K562 (cell line): ENCODE measurements around the gene YWHAB. TPM values are rescaled to one million over a fixed set of nuclear protein-coding genes. Genes with fewer than 3 reads are reported as not detected.

Experiments
- ATAC-seq: fragments of 200-7000 bp; cut with Tn5 transposase; 3 replicates; pipeline ENCODE4 v1.9.1; 2020; ENCODE audit warnings: moderate library complexity
- BruUV-seq: library from RNA; stranded (reverse); fragments of 400-500 nt; replicated peaks from 2 replicates; lab custom pipeline; 2021; lab: Mats Ljungman, UMichigan
- CTCF ChIA-PET: fragments of 300-600 bp; formaldehyde crosslinking; extraction: SDS; loops from one replicate; lab custom pipeline; 2021; ENCODE audit warnings: low intra/inter-chr PET ratio; lab: Yijun Ruan, JAX
- POLR2A ChIA-PET: fragments of 300-600, 350-650 bp; sonication (Branson Sonifier 250); formaldehyde crosslinking; extraction: SDS; loops from one replicate; lab custom pipeline; 2021; ENCODE audit warnings: antibody characterized with exemption, inconsistent platforms; lab: Yijun Ruan, JAX
- DNase-seq, 4 experiments: peaks; one replicate each; pipeline versions ENCODE4 v3.0.0 to v3.0.0-alpha.2; 2011 to 2018; ENCODE audit warnings: low spot score in 3 of 4, mixed read lengths in 3 of 4; ENCODE audit errors: extremely low read depth in 1 of 4
- FAIRE-seq: peaks from 2 replicates; lab custom pipeline; 2011; peaks lifted over from hg19 to GRCh38; lab: Jason Lieb, UNC
- H2AFZ ChIP-seq: 2 replicates; pipeline ENCODE4 v1.6.0; 2011; ENCODE audit warnings: low read depth, low read length, control low read depth, inconsistent platforms
- H3K27ac ChIP-seq: fragments of 200-600 bp; 3 replicates; pipeline ENCODE4 v1.8.0; 2011; ENCODE audit warnings: low read depth, mild to moderate bottlenecking, control low read depth, inconsistent platforms, low read length, moderate library complexity, mixed read lengths; ENCODE audit errors: extremely low read depth
- H3K27me3 ChIP-seq, 2 experiments: fragments of 300-600 bp in 1 of 2; 2 replicates in 1 of 2; 3 replicates in 1 of 2; pipeline versions ENCODE4 v1.6.0 to v1.8.0; 2011; ENCODE audit warnings: inconsistent platforms in 2 of 2, low read length in 2 of 2, mild to moderate bottlenecking in 1 of 2, mixed read lengths in 1 of 2, moderate library complexity in 1 of 2; ENCODE audit not compliant: control insufficient read depth in 2 of 2, insufficient read depth in 2 of 2
- H3K36me3 ChIP-seq: fragments of 300-600 bp; 3 replicates; pipeline ENCODE4 v1.8.0; 2011; ENCODE audit warnings: mild to moderate bottlenecking, low read length, inconsistent platforms; ENCODE audit not compliant: control insufficient read depth, insufficient read depth
- H3K4me1 ChIP-seq, 2 experiments: fragments of 200-600 bp in 1 of 2; replicated peaks in 1 of 2; 2 replicates in 1 of 2; 3 replicates in 1 of 2; pipeline versions ENCODE4 v1.5.1 to v1.8.0; 2011; ENCODE audit warnings: inconsistent platforms in 2 of 2, low read length in 2 of 2, mild to moderate bottlenecking in 1 of 2, mixed read lengths in 1 of 2, moderate library complexity in 1 of 2; ENCODE audit not compliant: control insufficient read depth in 2 of 2, insufficient read depth in 2 of 2
- H3K4me2 ChIP-seq: 2 replicates; pipeline ENCODE4 v1.6.1; 2011; ENCODE audit warnings: low read length, control low read depth, inconsistent platforms, mixed read lengths; ENCODE audit not compliant: insufficient read depth
- H3K4me3 ChIP-seq: fragments of 200-600 bp; sonication (generic), shearing (Covaris generic); 2 replicates; pipeline ENCODE4 v1.5.1; 2016; ENCODE audit warnings: control low read depth, inconsistent platforms
- H3K79me2 ChIP-seq: fragments of 200-600 bp; 3 replicates; pipeline ENCODE4 v1.8.0; 2011; ENCODE audit warnings: low read length, inconsistent platforms; ENCODE audit not compliant: control insufficient read depth, insufficient read depth
- H3K9ac ChIP-seq, 2 experiments: 2 replicates each; pipeline versions ENCODE4 v1.6.0 to v1.6.1; 2011; ENCODE audit warnings: low read depth in 2 of 2, low read length in 2 of 2, control low read depth in 1 of 2, inconsistent platforms in 1 of 2, mild to moderate bottlenecking in 1 of 2, mixed read lengths in 1 of 2; ENCODE audit not compliant: insufficient read depth in 1 of 2
- H3K9me1 ChIP-seq: one replicate; pipeline ENCODE4 v1.6.0; 2011; ENCODE audit warnings: inconsistent platforms, mild to moderate bottlenecking, low read length, moderate library complexity; ENCODE audit not compliant: control insufficient read depth, insufficient read depth
- H3K9me3 ChIP-seq: replicated peaks from 2 replicates; pipeline ENCODE4 v1.5.1; 2011; ENCODE audit warnings: low read depth, low read length, inconsistent platforms; ENCODE audit not compliant: control insufficient read depth, insufficient read depth
- H4K20me1 ChIP-seq: replicated peaks from 2 replicates; pipeline ENCODE4 v1.6.1; 2011; ENCODE audit warnings: low read length, inconsistent platforms, mixed read lengths; ENCODE audit not compliant: control insufficient read depth, insufficient read depth
- GABPB2 ChIP-seq: fragments of 250-450 bp; sonication (Bioruptor Pico); conservative IDR thresholded peaks from 2 replicates; pipeline ENCODE4 v1.5.1; 2021; ENCODE audit warnings: mild to moderate bottlenecking
- NR3C1 ChIP-seq: sonication (generic); formaldehyde crosslinking; IDR thresholded peaks from 2 replicates; pipeline ENCODE4 v1.8.1; 2022; ENCODE audit warnings: missing genetic modification reagents
- NRF1 ChIP-seq, 2 experiments: fragments of 450-650 bp; IDR thresholded peaks in 1 of 2; conservative IDR thresholded peaks in 1 of 2; 2 replicates each; pipeline ENCODE4 v1.6.1; 2014; ENCODE audit warnings: mild to moderate bottlenecking in 2 of 2
- POLR2G ChIP-seq: fragments of 200-400 bp; formaldehyde crosslinking; IDR thresholded peaks from 2 replicates; pipeline ENCODE4 v1.6.1; 2017; ENCODE audit warnings: low read depth, mild to moderate bottlenecking, antibody characterized with exemption, low read length, moderate library complexity
- TEAD1 ChIP-seq, 2 experiments: fragments of 450-650 bp in 1 of 2; sonication (generic) in 1 of 2; formaldehyde crosslinking; IDR thresholded peaks; 2 replicates each; pipeline versions ENCODE4 v1.4.0 to v1.8.0; 2020 to 2022; ENCODE audit warnings: mild to moderate bottlenecking in 2 of 2, missing genetic modification reagents in 1 of 2
- U2AF2 ChIP-seq: fragments of 200-400 bp; formaldehyde crosslinking; optimal IDR thresholded peaks from 2 replicates; pipeline ENCODE3; 2017; ENCODE audit warnings: low read depth, mild to moderate bottlenecking, low read length
- ZNF197 ChIP-seq: fragments of 200-800 bp; sonication (Bioruptor generic); IDR thresholded peaks from 2 replicates; pipeline ENCODE4 v1.6.1; 2016; ENCODE audit warnings: low read depth, missing genetic modification characterization, missing compliant biosample characterization
- ZNF707 ChIP-seq: fragments of 250-450 bp; sonication (Bioruptor Pico); conservative IDR thresholded peaks from 2 replicates; pipeline ENCODE4 v1.8.0; 2022; ENCODE audit warnings: inconsistent platforms, mild to moderate bottlenecking, moderate library complexity
- ZNF830 ChIP-seq: fragments of 250-450 bp; sonication (Bioruptor Pico); IDR thresholded peaks from 2 replicates; pipeline ENCODE4 v1.5.0; 2021; ENCODE audit warnings: mild to moderate bottlenecking
- whole genome bisulfite sequencing: fragments of 100-300 bp; shearing (Covaris generic); methylation state at CpG from one replicate; pipeline ENCODE4 v1.1.6; 2016; ENCODE audit warnings: low coverage, mixed read lengths; ENCODE audit not compliant: insufficient coverage; ENCODE audit errors: missing lambda C conversion rate; 5-methylcytosine and 5-hydroxymethylcytosine counted together
- in situ Hi-C: fragments of 300-500 bp; cut with MboI; formaldehyde crosslinking; loops from 4 replicates; pipeline ENCODE4 v1.15.0; 2018; ENCODE audit warnings: inconsistent platforms, mixed read lengths
- intact Hi-C: fragments of 100-400 bp; cut with micrococcal nuclease; formaldehyde crosslinking; loops from 2 replicates; pipeline ENCODE4 v1.14.2; 2022
- polyA plus RNA-seq, 8 experiments: library from polyadenylated mRNA; depleted of rRNA in 4 of 8; stranded (reverse) in 5 of 8; unstranded in 3 of 8; fragments of >200 nt; fragmentation: Nextera tagmentation in 2 of 8; fragmentation: Illumina TruSeq in 1 of 8; extraction: Ambion mirVana in 2 of 8; extraction: Trizol in 1 of 8; gene quantifications; 2 replicates each; pipeline versions ENCODE4 v1.2.1 to v1.2.3, GENCODE V29; 2011 to 2014; ENCODE audit warnings: inconsistent platforms in 1 of 8, missing spikeins in 1 of 8
- total RNA-seq, 7 experiments: library from RNA; depleted of rRNA in 6 of 7; stranded (reverse); fragments of >200 nt in 6 of 7; fragmentation: Illumina TruSeq in 2 of 7; extraction: Trizol in 2 of 7; gene quantifications; 2 replicates each; pipeline versions ENCODE4 v1.2.1 to v1.2.3, GENCODE V29; 2011 to 2021; ENCODE audit warnings: low replicate concordance in 1 of 7
- TF ChIP-seq, protein P1 (sequence below): fragments of 250-450 bp; sonication (Bioruptor Pico); IDR thresholded peaks from 2 replicates; pipeline ENCODE4 v1.4.0; 2020; ENCODE audit warnings: borderline replicate concordance
- TF ChIP-seq, protein P2 (sequence below): fragments of 250-450 bp; sonication (Bioruptor Pico); IDR thresholded peaks from 2 replicates; pipeline ENCODE4 v1.8.0; 2022; ENCODE audit warnings: moderate library complexity, mild to moderate bottlenecking, inconsistent platforms
- TF ChIP-seq, protein P3 (sequence below): fragments of 250-450 bp; sonication (Bioruptor Pico); IDR thresholded peaks from 2 replicates; pipeline ENCODE4 v1.5.0; 2021; ENCODE audit warnings: mild to moderate bottlenecking, moderate library complexity
- TF ChIP-seq, protein P4 (sequence below): fragments of 450-650 bp; IDR thresholded peaks from 2 replicates; pipeline ENCODE4 v1.6.1; 2017; ENCODE audit warnings: antibody characterized with exemption

YWHAB gene
- total and polyA plus RNA-seq, 9 of the 15 experiments (the other 6 are each of a cell fraction or from before 2014, with no cell fraction given) = 60.6 to 185 (median 96.1) TPM

DNA sequence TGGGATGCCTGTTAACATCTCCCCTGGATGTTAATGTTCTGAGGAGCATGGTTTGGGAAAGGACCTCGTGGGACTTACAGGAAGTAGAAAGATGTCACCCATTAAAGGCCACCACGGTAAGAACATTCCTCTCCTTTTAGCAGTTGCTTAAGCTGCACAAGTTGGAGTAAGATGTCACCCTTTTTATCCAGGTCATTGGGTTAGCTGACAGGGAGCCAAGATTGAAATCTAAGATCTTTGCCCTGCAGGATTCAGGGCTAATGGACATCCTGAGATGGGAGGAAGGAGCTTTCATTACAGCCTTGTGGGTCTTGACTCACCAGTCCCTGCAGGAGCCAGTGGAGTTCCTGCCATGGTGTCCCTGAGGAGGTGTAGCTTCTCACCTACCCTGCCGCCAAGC lies 46.4 kb downstream of the YWHAB start (continued):
- TF ChIP-seq, protein P1, sequence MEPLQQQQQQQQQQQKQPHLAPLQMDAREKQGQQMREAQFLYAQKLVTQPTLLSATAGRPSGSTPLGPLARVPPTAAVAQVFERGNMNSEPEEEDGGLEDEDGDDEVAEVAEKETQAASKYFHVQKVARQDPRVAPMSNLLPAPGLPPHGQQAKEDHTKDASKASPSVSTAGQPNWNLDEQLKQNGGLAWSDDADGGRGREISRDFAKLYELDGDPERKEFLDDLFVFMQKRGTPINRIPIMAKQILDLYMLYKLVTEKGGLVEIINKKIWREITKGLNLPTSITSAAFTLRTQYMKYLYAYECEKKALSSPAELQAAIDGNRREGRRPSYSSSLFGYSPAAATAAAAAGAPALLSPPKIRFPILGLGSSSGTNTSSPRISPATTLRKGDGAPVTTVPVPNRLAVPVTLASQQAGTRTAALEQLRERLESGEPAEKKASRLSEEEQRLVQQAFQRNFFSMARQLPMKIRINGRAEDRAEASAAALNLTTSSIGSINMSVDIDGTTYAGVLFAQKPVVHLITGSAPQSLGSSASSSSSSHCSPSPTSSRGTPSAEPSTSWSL = no peak
- no peak for TF ChIP-seq ZNF197
- no peak for TF ChIP-seq NR3C1 (CRISPR knock-in tag)
- no peak for TF ChIP-seq GABPB2 (CRISPR knock-in tag)
- no peak for TF ChIP-seq NRF1 (conservative IDR thresholded peaks at IDR 0.05 in 1 of 2, IDR thresholded peaks at IDR 0.05 in 1 of 2)
- TF ChIP-seq, protein P2, sequence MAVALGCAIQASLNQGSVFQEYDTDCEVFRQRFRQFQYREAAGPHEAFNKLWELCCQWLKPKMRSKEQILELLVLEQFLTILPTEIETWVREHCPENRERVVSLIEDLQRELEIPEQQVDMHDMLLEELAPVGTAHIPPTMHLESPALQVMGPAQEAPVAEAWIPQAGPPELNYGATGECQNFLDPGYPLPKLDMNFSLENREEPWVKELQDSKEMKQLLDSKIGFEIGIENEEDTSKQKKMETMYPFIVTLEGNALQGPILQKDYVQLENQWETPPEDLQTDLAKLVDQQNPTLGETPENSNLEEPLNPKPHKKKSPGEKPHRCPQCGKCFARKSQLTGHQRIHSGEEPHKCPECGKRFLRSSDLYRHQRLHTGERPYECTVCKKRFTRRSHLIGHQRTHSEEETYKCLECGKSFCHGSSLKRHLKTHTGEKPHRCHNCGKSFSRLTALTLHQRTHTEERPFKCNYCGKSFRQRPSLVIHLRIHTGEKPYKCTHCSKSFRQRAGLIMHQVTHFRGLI (CRISPR knock-in tag) = no peak
- TF ChIP-seq TEAD1 (CRISPR knock-in tag; IDR thresholded peaks at IDR 0.05) = no peak
- no peak for TF ChIP-seq ZNF830 (CRISPR knock-in tag)
- TF ChIP-seq, all 486 proteins: peak for 0

DNA sequence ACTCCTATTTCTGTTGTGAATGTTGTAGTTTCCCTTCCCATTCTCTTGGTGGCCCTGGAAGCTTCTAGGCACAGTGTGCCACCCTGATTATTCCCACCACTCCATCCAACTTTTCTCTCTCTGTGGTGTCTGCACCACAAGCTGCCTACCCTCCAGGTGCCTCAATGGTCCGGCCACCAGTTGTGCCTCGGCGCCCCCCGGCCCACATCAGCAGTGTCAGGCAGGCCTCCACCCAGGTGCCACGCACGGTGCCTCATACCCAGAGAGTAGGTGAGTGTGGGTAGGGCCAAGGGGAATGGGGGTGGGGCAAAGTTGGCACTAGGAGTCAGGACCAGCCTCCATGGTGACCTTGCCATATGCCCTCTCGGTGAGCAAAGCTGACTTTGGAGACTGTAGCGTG lies 47.4 kb downstream of the YWHAB start:
- H3K27me3 ChIP-seq = no peaks in the 10 kb centered on the region
- TF ChIP-seq ZNF707 (CRISPR knock-in tag) = no peak
- TF ChIP-seq, protein P3, sequence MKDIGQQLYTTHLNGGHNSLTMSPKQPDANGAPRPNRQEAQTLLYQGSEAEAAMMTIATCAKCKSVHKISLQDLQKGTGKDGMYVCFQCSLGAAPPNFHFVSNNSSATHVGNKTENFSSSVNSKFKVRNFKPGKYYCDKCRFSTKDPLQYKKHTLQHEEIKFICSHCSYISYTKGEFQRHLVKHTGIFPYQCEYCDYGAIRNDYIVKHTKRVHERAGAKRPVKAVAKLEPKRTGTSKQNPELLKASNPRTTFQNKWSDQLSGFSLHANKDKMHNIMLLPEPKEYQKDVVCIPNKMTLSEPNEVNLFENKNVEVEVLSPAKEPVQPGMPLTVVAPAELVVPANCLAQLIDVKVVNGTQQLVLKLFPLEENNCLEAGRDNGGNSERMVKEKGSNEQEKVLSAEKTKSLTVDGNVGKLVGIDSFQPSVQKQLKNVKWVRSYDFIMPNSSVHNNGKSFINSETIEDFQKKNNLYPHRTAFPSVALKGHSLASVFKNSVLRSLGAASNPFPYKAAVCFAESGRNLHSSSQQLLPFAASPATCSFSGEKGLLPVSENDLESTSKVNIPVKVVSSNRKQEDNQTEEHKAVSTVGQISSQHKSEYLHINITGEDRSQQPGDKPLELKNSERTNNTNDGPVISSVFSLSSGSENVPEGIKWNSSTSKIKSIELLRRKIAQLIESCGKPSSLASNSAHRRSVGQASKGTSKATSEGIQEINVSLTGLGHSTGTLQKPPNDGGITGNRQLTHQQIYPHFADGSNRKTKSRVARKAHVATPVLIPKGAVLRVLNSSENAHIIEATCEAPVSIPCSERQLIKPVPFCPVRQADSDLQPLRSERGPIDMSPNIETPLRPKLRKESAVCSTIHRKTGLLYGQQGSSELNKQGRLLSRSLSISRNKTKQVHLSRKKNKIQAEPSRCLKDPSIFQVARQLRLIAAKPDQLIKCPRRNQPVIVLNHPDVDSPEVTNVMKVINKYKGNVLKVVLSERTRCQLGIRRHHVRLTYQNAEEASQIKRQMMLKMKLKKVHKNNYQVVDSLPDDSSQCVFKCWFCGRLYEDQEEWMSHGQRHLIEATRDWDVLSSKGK (CRISPR knock-in tag) = no peak
- TF ChIP-seq U2AF2 = no peak
- TF ChIP-seq POLR2G = 0 out of 2 replicates have a peak, but pooled peaks have one; percentile 39
- TF ChIP-seq, protein P4, sequence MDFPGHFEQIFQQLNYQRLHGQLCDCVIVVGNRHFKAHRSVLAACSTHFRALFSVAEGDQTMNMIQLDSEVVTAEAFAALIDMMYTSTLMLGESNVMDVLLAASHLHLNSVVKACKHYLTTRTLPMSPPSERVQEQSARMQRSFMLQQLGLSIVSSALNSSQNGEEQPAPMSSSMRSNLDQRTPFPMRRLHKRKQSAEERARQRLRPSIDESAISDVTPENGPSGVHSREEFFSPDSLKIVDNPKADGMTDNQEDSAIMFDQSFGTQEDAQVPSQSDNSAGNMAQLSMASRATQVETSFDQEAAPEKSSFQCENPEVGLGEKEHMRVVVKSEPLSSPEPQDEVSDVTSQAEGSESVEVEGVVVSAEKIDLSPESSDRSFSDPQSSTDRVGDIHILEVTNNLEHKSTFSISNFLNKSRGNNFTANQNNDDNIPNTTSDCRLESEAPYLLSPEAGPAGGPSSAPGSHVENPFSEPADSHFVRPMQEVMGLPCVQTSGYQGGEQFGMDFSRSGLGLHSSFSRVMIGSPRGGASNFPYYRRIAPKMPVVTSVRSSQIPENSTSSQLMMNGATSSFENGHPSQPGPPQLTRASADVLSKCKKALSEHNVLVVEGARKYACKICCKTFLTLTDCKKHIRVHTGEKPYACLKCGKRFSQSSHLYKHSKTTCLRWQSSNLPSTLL = no peak
- H3K36me3 ChIP-seq = peaks cover 62% of the 10 kb centered on the region; the same call in 2 of the 3 replicates
- no peaks in the 10 kb centered on the region for H3K9me1 ChIP-seq
- no peak for DNase-seq
- intact Hi-C loops (no loop called here), in situ Hi-C loops (no loop called here)
- H3K27ac ChIP-seq = no peak overlapping the region
- H3K4me1 ChIP-seq = no peaks in the 10 kb centered on the region
- no peak overlapping the region for H3K9ac ChIP-seq
- H4K20me1 ChIP-seq = no peaks in the 10 kb centered on the region; the same call in 1 of the 2 replicates
- no peaks in the 10 kb centered on the region for H3K9me3 ChIP-seq
- no peak for ATAC-seq
- no peak overlapping the region for H3K4me2 ChIP-seq
- ChIA-PET POLR2A (interaction anchor here (0.6 to 2.8 kb wide), 2 partner anchors 9 to 17 kb away, joined by 3 to 15 read pairs; no protein-coding TSS in a partner anchor), CTCF (no interaction called here)
- 92% methylated on average over 5 of the region's 8 CpGs for WGBS
- no peak overlapping the region for H3K4me3 ChIP-seq
- no TSS peak for BruUV-seq
- no peak overlapping the region for H2AFZ ChIP-seq
- FAIRE-seq = no peak
- H3K79me2 ChIP-seq = no peaks in the 10 kb centered on the region
